H1 (cell line): Measurements from ENCODE around the gene PCSK9. TPM values are rescaled to one million over a fixed set of nuclear protein-coding genes. Genes with fewer than 3 reads are reported as not detected.

ENCODE experiments used
- CTCF ChIA-PET: fragments of 300-600 bp; sonication (Branson Sonifier 250); formaldehyde crosslinking; loops from one replicate; lab custom pipeline; 2021; ENCODE audit not compliant: partially characterized antibody; lab: Charles Lee
- POLR2A ChIA-PET: fragments of 300-600 bp; sonication (Branson Sonifier 250); formaldehyde crosslinking; loops from one replicate; lab custom pipeline; 2021; ENCODE audit warnings: inconsistent platforms; ENCODE audit not compliant: partially characterized antibody; lab: Charles Lee
- DNase-seq, 2 experiments: peaks; one replicate each; pipeline versions ENCODE4 v3.0.0 to v3.0.0-alpha.2; 2010 to 2022; ENCODE audit warnings: low spot score in 2 of 2, low read depth in 1 of 2, mixed read lengths in 1 of 2
- FAIRE-seq: peaks from 2 replicates; lab custom pipeline; 2011; peaks lifted over from hg19 to GRCh38; lab: Jason Lieb, UNC
- H2AFZ ChIP-seq: 2 replicates; pipeline ENCODE4 v1.8.1; 2012; ENCODE audit warnings: low read length, inconsistent platforms
- H2AK5ac ChIP-seq: 2 replicates; pipeline ENCODE4 v1.6.1; 2013; ENCODE audit warnings: low read depth, low read length
- H2BK120ac ChIP-seq: replicated peaks from 2 replicates; pipeline ENCODE3; 2013; ENCODE audit warnings: low read depth, low read length, inconsistent platforms
- H2BK12ac ChIP-seq: 2 replicates; pipeline ENCODE4 v1.6.1; 2013; ENCODE audit warnings: low read depth, low read length
- H2BK15ac ChIP-seq: 2 replicates; pipeline ENCODE4 v1.6.1; 2013; ENCODE audit warnings: low read length
- H2BK20ac ChIP-seq: 2 replicates; pipeline ENCODE4 v1.6.1; 2013; ENCODE audit warnings: low read length
- H2BK5ac ChIP-seq: 2 replicates; pipeline ENCODE4 v1.6.1; 2013; ENCODE audit warnings: low read depth, low read length
- H3K14ac ChIP-seq: 2 replicates; pipeline ENCODE4 v1.6.1; 2013; ENCODE audit warnings: inconsistent platforms; ENCODE audit not compliant: insufficient read length
- H3K18ac ChIP-seq: 2 replicates; pipeline ENCODE4 v1.6.1; 2013; ENCODE audit warnings: low read length; ENCODE audit errors: extremely low read depth
- H3K23ac ChIP-seq: 2 replicates; pipeline ENCODE4 v1.6.1; 2013; ENCODE audit warnings: inconsistent platforms; ENCODE audit not compliant: insufficient read length
- H3K23me2 ChIP-seq: 2 replicates; pipeline ENCODE4 v1.6.1; 2013; ENCODE audit warnings: low read depth, low read length
- H3K27ac ChIP-seq: 2 replicates; pipeline ENCODE4 v1.6.1; 2011; ENCODE audit warnings: low read depth, low read length, inconsistent platforms
- H3K27me3 ChIP-seq, 4 experiments: replicated peaks in 1 of 4; 1 replicate in 1 of 4; 2 replicates in 3 of 4; pipeline versions ENCODE4 v1.6.1 to v1.8.1; 2011 to 2013; ENCODE audit warnings: low read length in 3 of 4, mild to moderate bottlenecking in 3 of 4, inconsistent platforms in 2 of 4, mixed read lengths in 2 of 4, moderate library complexity in 1 of 4; ENCODE audit not compliant: control insufficient read depth in 3 of 4, insufficient read depth in 3 of 4; ENCODE audit errors: extremely low read depth in 1 of 4
- H3K36me3 ChIP-seq, 4 experiments: 2 replicates each; pipeline versions ENCODE4 v1.6.1 to v1.8.1; 2011 to 2013; ENCODE audit warnings: mild to moderate bottlenecking in 4 of 4, low read length in 3 of 4, moderate library complexity in 2 of 4, control low read depth in 1 of 4, inconsistent platforms in 1 of 4; ENCODE audit not compliant: insufficient read depth in 4 of 4, control insufficient read depth in 2 of 4
- H3K4ac ChIP-seq: replicated peaks from 2 replicates; pipeline ENCODE3; 2013; ENCODE audit warnings: low read length, low read depth, mixed read lengths, inconsistent platforms; ENCODE audit not compliant: insufficient read length
- H3K4me1 ChIP-seq, 4 experiments: replicated peaks in 1 of 4; 1 replicate in 1 of 4; 2 replicates in 3 of 4; pipeline versions ENCODE4 v1.6.1 to v1.8.1; 2011 to 2013; ENCODE audit warnings: low read length in 3 of 4, inconsistent platforms in 2 of 4, mixed read lengths in 1 of 4; ENCODE audit not compliant: insufficient read depth in 4 of 4, control insufficient read depth in 3 of 4
- H3K4me2 ChIP-seq, 2 experiments: 2 replicates each; pipeline versions ENCODE4 v1.6.1 to v1.8.1; 2011 to 2013; ENCODE audit warnings: low read depth in 2 of 2, low read length in 2 of 2, control low read depth in 1 of 2, inconsistent platforms in 1 of 2, mild to moderate bottlenecking in 1 of 2; ENCODE audit not compliant: insufficient read depth in 1 of 2
- H3K4me3 ChIP-seq, 4 experiments: fragments of 200-600, 300-600 bp in 1 of 4; sonication (generic), shearing (Covaris generic), sonication (Bioruptor Twin) in 1 of 4; 2 replicates each; pipeline versions ENCODE4 v1.5.1 to v1.8.1; 2011 to 2016; ENCODE audit warnings: low read length in 4 of 4, low read depth in 3 of 4, control low read depth in 2 of 4, inconsistent platforms in 2 of 4, mild to moderate bottlenecking in 2 of 4, mixed read lengths in 1 of 4, moderate library complexity in 1 of 4; ENCODE audit not compliant: insufficient read depth in 2 of 4; ENCODE audit errors: extremely low read depth in 1 of 4
- H3K56ac ChIP-seq: replicated peaks from 2 replicates; pipeline ENCODE3; 2013; ENCODE audit warnings: low read depth, mild to moderate bottlenecking, mixed read lengths, low read length, inconsistent platforms; ENCODE audit not compliant: insufficient read length
- H3K79me1 ChIP-seq: 2 replicates; pipeline ENCODE4 v1.6.1; 2013; ENCODE audit warnings: low read depth, low read length, control low read depth
- H3K79me2 ChIP-seq, 2 experiments: 2 replicates each; pipeline versions ENCODE4 v1.6.1 to v1.8.1; 2012 to 2013; ENCODE audit warnings: low read length in 2 of 2, mild to moderate bottlenecking in 2 of 2, inconsistent platforms in 1 of 2; ENCODE audit not compliant: insufficient read depth in 2 of 2, control insufficient read depth in 1 of 2
- H3K9ac ChIP-seq, 4 experiments: replicated peaks in 1 of 4; 1 replicate in 1 of 4; 2 replicates in 3 of 4; pipeline versions ENCODE4 v1.6.1 to v1.8.1; 2011 to 2013; ENCODE audit warnings: low read depth in 3 of 4, low read length in 3 of 4, control low read depth in 2 of 4, mild to moderate bottlenecking in 2 of 4, moderate library complexity in 2 of 4, inconsistent platforms in 1 of 4; ENCODE audit errors: extremely low read depth in 1 of 4
- H3K9me3 ChIP-seq, 2 experiments: 2 replicates each; pipeline versions ENCODE4 v1.6.1 to v1.8.1; 2012 to 2013; ENCODE audit warnings: mild to moderate bottlenecking in 2 of 2, moderate library complexity in 2 of 2, control low read depth in 1 of 2, inconsistent platforms in 1 of 2, low read depth in 1 of 2, low read length in 1 of 2, mixed read lengths in 1 of 2; ENCODE audit not compliant: insufficient read depth in 2 of 2
- H4K20me1 ChIP-seq, 2 experiments: replicated peaks in 1 of 2; 2 replicates each; pipeline versions ENCODE3 to v1.8.1; 2011 to 2013; ENCODE audit warnings: inconsistent platforms in 2 of 2, low read length in 2 of 2, mild to moderate bottlenecking in 1 of 2; ENCODE audit not compliant: insufficient read depth in 2 of 2, control insufficient read depth in 1 of 2
- H4K5ac ChIP-seq: 2 replicates; pipeline ENCODE4 v1.6.1; 2013; ENCODE audit warnings: low read length, low read depth, mixed read lengths, inconsistent platforms; ENCODE audit not compliant: insufficient read length
- H4K8ac ChIP-seq: 2 replicates; pipeline ENCODE4 v1.8.0; 2013; ENCODE audit warnings: mild to moderate bottlenecking, moderate library complexity, low read length, inconsistent platforms; ENCODE audit not compliant: insufficient read depth; ENCODE audit errors: extremely low read depth
- H4K91ac ChIP-seq: replicated peaks from 2 replicates; pipeline ENCODE3; 2013; ENCODE audit warnings: low read length, mixed read lengths, inconsistent platforms; ENCODE audit not compliant: insufficient read length
- BCL11A ChIP-seq, 2 experiments: IDR thresholded peaks; one replicate each; pipeline ENCODE4 v1.6.1; 2011; ENCODE audit warnings: low read depth in 2 of 2, low read length in 2 of 2, mild to moderate bottlenecking in 2 of 2
- CBX8 ChIP-seq: fragments of 300-800, 300-1000 bp; sonication (generic); IDR thresholded peaks from 2 replicates; pipeline ENCODE4 v1.7.1; 2016; ENCODE audit warnings: low read depth, low read length, borderline replicate concordance
- EP300 ChIP-seq, 2 experiments: IDR thresholded peaks; 1 replicate in 1 of 2; 2 replicates in 1 of 2; pipeline ENCODE4 v1.6.1; 2011 to 2012; ENCODE audit warnings: low read depth in 2 of 2, low read length in 2 of 2, mild to moderate bottlenecking in 2 of 2, borderline replicate concordance in 1 of 2, inconsistent platforms in 1 of 2, moderate library complexity in 1 of 2
- KDM5A ChIP-seq: fragments of 200-600 bp; IDR thresholded peaks from 2 replicates; pipeline ENCODE4 v1.7.1; 2012; ENCODE audit warnings: mild to moderate bottlenecking, low read length, inconsistent platforms, mixed read lengths
- NANOG ChIP-seq: IDR thresholded peaks from 2 replicates; pipeline ENCODE4 v1.6.1; 2011; ENCODE audit warnings: low read length, low read depth, mild to moderate bottlenecking, inconsistent platforms; ENCODE audit not compliant: insufficient read depth, poor library complexity, severe bottlenecking
- SUZ12 ChIP-seq: fragments of 200-600 bp; sonication (generic); IDR thresholded peaks from 2 replicates; pipeline ENCODE4 v1.6.1; 2012; ENCODE audit warnings: mild to moderate bottlenecking, inconsistent platforms, low read length, moderate library complexity, mixed read lengths
- TBP ChIP-seq: IDR thresholded peaks from 2 replicates; pipeline ENCODE4 v1.6.1; 2011; ENCODE audit warnings: low read depth, low read length, improper control_type of control experiment
- TCF12 ChIP-seq: IDR thresholded peaks from 2 replicates; pipeline ENCODE4 v1.6.1; 2011; ENCODE audit warnings: low read depth, mild to moderate bottlenecking, low read length
- WGBS, 2 experiments: shearing (Covaris generic) in 1 of 2; methylation state at CpG; one replicate each; pipeline versions ENCODE4 v1.1.6 to v1.1.7; 2013 to 2015; ENCODE audit warnings: low lambda C conversion rate in 2 of 2, mixed read lengths in 2 of 2, inconsistent platforms in 1 of 2, low coverage in 1 of 2, missing lambda C conversion rate in 1 of 2; ENCODE audit not compliant: insufficient replicate concordance in 2 of 2, insufficient coverage in 1 of 2, insufficient read length in 1 of 2; ENCODE audit errors: extremely low coverage in 1 of 2, missing lambda C conversion rate in 1 of 2; 5-methylcytosine and 5-hydroxymethylcytosine counted together
- polyA plus RNA-seq, 7 experiments: library from polyadenylated mRNA; depleted of rRNA in 3 of 7; stranded (reverse) in 5 of 7; unstranded in 2 of 7; fragments of >200 nt in 5 of 7; fragments of 200-250 nt in 2 of 7; gene quantifications; 1 replicate in 5 of 7; 2 replicates in 1 of 7; 4 replicates in 1 of 7; pipeline versions ENCODE4 v1.2.1 to v1.2.3, GENCODE V29; 2011 to 2013; ENCODE audit warnings: missing spikeins in 2 of 7, mixed read lengths in 2 of 7
- total RNA-seq: library from RNA; stranded (reverse); fragmentation: NEBNext Ultra II Directional; extraction: Animal tissue kit (Norgen Biotek cat#: 25700); gene quantifications from 2 replicates; pipeline ENCODE4 v1.2.1, GENCODE V29; 2021
- TF ChIP-seq, protein P1 (sequence below): IDR thresholded peaks from 2 replicates; pipeline ENCODE4 v1.6.1; 2012; ENCODE audit warnings: inconsistent platforms
- TF ChIP-seq, protein P2 (sequence below): IDR thresholded peaks from 2 replicates; pipeline ENCODE4 v1.6.1; 2011; ENCODE audit warnings: low read length, improper control_type of control experiment
- TF ChIP-seq, protein P3 (sequence below): IDR thresholded peaks from 2 replicates; pipeline ENCODE4 v1.6.1; 2012; ENCODE audit warnings: low read length, inconsistent platforms

The PCSK9 gene
- total and polyA plus RNA-seq, 2 of the 8 experiments (the other 6 are each of a cell fraction or from before 2014, with no cell fraction given): 22.3 to 32.3 TPM

DNA sequence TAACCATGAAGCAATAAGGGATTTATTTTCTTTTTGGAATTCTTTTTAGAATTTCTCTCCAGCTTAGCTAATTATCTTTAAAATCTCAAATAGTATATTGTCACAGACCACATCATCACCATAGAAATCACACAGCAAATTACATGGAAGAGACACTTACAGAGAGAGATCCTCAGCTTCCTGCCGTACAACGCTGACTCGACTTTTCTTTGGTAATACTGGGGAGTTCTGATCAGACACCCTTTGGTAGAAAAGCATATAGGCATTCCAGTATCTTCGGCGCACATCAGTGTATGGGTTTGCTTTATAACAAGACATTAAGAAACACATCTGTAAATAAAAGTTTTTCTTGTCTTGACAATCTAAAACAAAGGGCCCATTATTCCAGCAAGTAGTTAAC is 55.7 kb downstream of the PCSK9 start:
- peaks cover 0 to 1% (median 0%) of the 10 kb centered on the region in 4 experiments; a peak in 1 of 7 replicates for H3K27me3 ChIP-seq
- no peak overlapping the region for H3K18ac ChIP-seq
- FAIRE-seq (no peak), DNase-seq (no peak)
- ChIA-PET POLR2A (no interaction called here), CTCF (no interaction called here)
- H2BK120ac ChIP-seq: no peak overlapping the region
- H3K4me2 ChIP-seq: no peak overlapping the region
- H3K4ac ChIP-seq: no peak overlapping the region
- no peak overlapping the region for H2BK5ac ChIP-seq
- H3K27ac ChIP-seq: no peak overlapping the region
- H3K79me2 ChIP-seq: no peaks in the 10 kb centered on the region
- H4K8ac ChIP-seq: no peak overlapping the region
- H3K56ac ChIP-seq: no peak overlapping the region
- H3K4me1 ChIP-seq: no peaks in the 10 kb centered on the region; a peak in 1 of 7 replicates
- no peak overlapping the region for H2BK20ac ChIP-seq
- no peak overlapping the region for H2BK15ac ChIP-seq
- H2AK5ac ChIP-seq: no peak overlapping the region
- H3K9me3 ChIP-seq: no peaks in the 10 kb centered on the region
- H3K14ac ChIP-seq: no peak overlapping the region
- 92% methylated on average over 5 of the region's 5 CpGs; no CpG with 5 or more reads in 1 of the 2 experiments for WGBS, 2 experiments
- no peaks in the 10 kb centered on the region for H4K20me1 ChIP-seq
- no peak overlapping the region for H3K23ac ChIP-seq
- no peak overlapping the region for H2BK12ac ChIP-seq
- no peak overlapping the region for H4K5ac ChIP-seq
- no peaks in the 10 kb centered on the region for H3K23me2 ChIP-seq
- no peak overlapping the region for H3K4me3 ChIP-seq
- H2AFZ ChIP-seq: no peak overlapping the region
- no peak overlapping the region for H4K91ac ChIP-seq
- H3K9ac ChIP-seq: no peak overlapping the region
- peaks cover 3 to 55% (median 27%) of the 10 kb centered on the region in 4 experiments; a peak in 7 of 8 replicates for H3K36me3 ChIP-seq
- H3K79me1 ChIP-seq: no peaks in the 10 kb centered on the region
- TF ChIP-seq CBX8: no peak
- no peak for TF ChIP-seq TCF12
- TF ChIP-seq, protein P1, sequence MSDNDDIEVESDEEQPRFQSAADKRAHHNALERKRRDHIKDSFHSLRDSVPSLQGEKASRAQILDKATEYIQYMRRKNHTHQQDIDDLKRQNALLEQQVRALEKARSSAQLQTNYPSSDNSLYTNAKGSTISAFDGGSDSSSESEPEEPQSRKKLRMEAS: no peak
- TF ChIP-seq, protein P2, sequence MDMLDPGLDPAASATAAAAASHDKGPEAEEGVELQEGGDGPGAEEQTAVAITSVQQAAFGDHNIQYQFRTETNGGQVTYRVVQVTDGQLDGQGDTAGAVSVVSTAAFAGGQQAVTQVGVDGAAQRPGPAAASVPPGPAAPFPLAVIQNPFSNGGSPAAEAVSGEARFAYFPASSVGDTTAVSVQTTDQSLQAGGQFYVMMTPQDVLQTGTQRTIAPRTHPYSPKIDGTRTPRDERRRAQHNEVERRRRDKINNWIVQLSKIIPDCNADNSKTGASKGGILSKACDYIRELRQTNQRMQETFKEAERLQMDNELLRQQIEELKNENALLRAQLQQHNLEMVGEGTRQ: no peak
- no peak for TF ChIP-seq EP300 (IDR thresholded peaks at IDR 0.05; ENCODE audit: borderline replicate concordance in 1 of 2, low read depth in 2 of 2, low read length in 2 of 2)
- TF ChIP-seq, protein P3, sequence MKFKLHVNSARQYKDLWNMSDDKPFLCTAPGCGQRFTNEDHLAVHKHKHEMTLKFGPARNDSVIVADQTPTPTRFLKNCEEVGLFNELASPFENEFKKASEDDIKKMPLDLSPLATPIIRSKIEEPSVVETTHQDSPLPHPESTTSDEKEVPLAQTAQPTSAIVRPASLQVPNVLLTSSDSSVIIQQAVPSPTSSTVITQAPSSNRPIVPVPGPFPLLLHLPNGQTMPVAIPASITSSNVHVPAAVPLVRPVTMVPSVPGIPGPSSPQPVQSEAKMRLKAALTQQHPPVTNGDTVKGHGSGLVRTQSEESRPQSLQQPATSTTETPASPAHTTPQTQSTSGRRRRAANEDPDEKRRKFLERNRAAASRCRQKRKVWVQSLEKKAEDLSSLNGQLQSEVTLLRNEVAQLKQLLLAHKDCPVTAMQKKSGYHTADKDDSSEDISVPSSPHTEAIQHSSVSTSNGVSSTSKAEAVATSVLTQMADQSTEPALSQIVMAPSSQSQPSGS: no peak
- TF ChIP-seq SUZ12: no peak
- no peak for TF ChIP-seq KDM5A
- TF ChIP-seq TBP: no peak
- TF ChIP-seq BCL11A (IDR thresholded peaks at IDR 0.05; ENCODE audit: low read depth in 2 of 2, low read length in 2 of 2): no peak
- no peak for TF ChIP-seq NANOG
